IMR-90 (cell line): ENCODE data around the gene JPH3. TPM values are rescaled to one million over a fixed set of nuclear protein-coding genes. Genes with fewer than 3 reads are reported as not detected.

ENCODE experiments used
- ATAC-seq: fragments of 200-7000 bp; cut with Tn5 transposase; 2 replicates; pipeline ENCODE4 v1.9.1; 2020; ENCODE audit warnings: low read depth, mild to moderate bottlenecking, moderate library complexity
- BruUV-seq: library from RNA; stranded (reverse); fragments of 400-500 nt; replicated peaks from 2 replicates; lab custom pipeline; 2021; lab: Mats Ljungman, UMichigan
- CTCF ChIA-PET: fragments of 300-600 bp; formaldehyde crosslinking; extraction: SDS; loops from one replicate; lab custom pipeline; 2021; ENCODE audit warnings: antibody characterized with exemption; lab: Yijun Ruan, JAX
- POLR2A ChIA-PET: fragments of 300-600 bp; sonication (Branson Sonifier 250); formaldehyde crosslinking; loops from one replicate; lab custom pipeline; 2022; ENCODE audit warnings: antibody characterized with exemption; ENCODE audit not compliant: unreplicated experiment; lab: Charles Lee
- DNase-seq: peaks from one replicate; pipeline ENCODE4 v3.0.0; 2013
- H2AFZ ChIP-seq: replicated peaks from 2 replicates; pipeline ENCODE3; 2013; ENCODE audit warnings: low read length, mild to moderate bottlenecking; ENCODE audit not compliant: poor library complexity
- H2AK5ac ChIP-seq: 2 replicates; pipeline ENCODE4 v1.6.1; 2013; ENCODE audit warnings: low read depth, low read length, inconsistent platforms
- H2AK9ac ChIP-seq: replicated peaks from 2 replicates; pipeline ENCODE3; 2013; ENCODE audit warnings: mild to moderate bottlenecking, low read depth, low read length, moderate library complexity; ENCODE audit not compliant: poor library complexity
- H2BK120ac ChIP-seq: 2 replicates; pipeline ENCODE4 v1.6.1; 2013; ENCODE audit warnings: low read depth, low read length, inconsistent platforms
- H2BK15ac ChIP-seq: 3 replicates; pipeline ENCODE4 v1.6.1; 2013; ENCODE audit warnings: low read depth, low read length, inconsistent platforms
- H2BK20ac ChIP-seq: 2 replicates; pipeline ENCODE4 v1.6.1; 2013; ENCODE audit warnings: low read depth, mild to moderate bottlenecking, inconsistent platforms, low read length, moderate library complexity
- H2BK5ac ChIP-seq: 2 replicates; pipeline ENCODE4 v1.6.1; 2013; ENCODE audit warnings: mild to moderate bottlenecking, low read depth, low read length, inconsistent platforms; ENCODE audit not compliant: poor library complexity, severe bottlenecking
- H3K14ac ChIP-seq: replicated peaks from 2 replicates; pipeline ENCODE4 v1.6.1; 2013; ENCODE audit warnings: low read depth, low read length, inconsistent platforms
- H3K18ac ChIP-seq: 2 replicates; pipeline ENCODE4 v1.6.1; 2013; ENCODE audit warnings: low read depth, low read length, control low read depth
- H3K23ac ChIP-seq: 2 replicates; pipeline ENCODE4 v1.6.1; 2013; ENCODE audit warnings: low read depth, low read length, inconsistent platforms
- H3K27ac ChIP-seq: 2 replicates; pipeline ENCODE4 v1.5.1; 2013; ENCODE audit warnings: mild to moderate bottlenecking, control low read depth, low read length; ENCODE audit not compliant: insufficient read depth
- H3K27me3 ChIP-seq: 2 replicates; pipeline ENCODE4 v1.6.1; 2013; ENCODE audit warnings: low read length; ENCODE audit not compliant: control insufficient read depth, insufficient read depth
- H3K36me3 ChIP-seq: 2 replicates; pipeline ENCODE4 v1.6.1; 2013; ENCODE audit warnings: low read length, mixed read lengths; ENCODE audit not compliant: control insufficient read depth, insufficient read depth
- H3K4ac ChIP-seq: 2 replicates; pipeline ENCODE4 v1.6.1; 2013; ENCODE audit warnings: low read depth, low read length, inconsistent platforms
- H3K4me1 ChIP-seq: 2 replicates; pipeline ENCODE4 v1.6.1; 2013; ENCODE audit warnings: low read length, mixed read lengths; ENCODE audit not compliant: control insufficient read depth, insufficient read depth
- H3K4me2 ChIP-seq: 2 replicates; pipeline ENCODE4 v1.6.1; 2013; ENCODE audit warnings: low read depth, mild to moderate bottlenecking, control low read depth, low read length, moderate library complexity
- H3K4me3 ChIP-seq: 2 replicates; pipeline ENCODE4 v1.5.1; 2013; ENCODE audit warnings: low read depth, mild to moderate bottlenecking, control low read depth, low read length, moderate library complexity; ENCODE audit not compliant: insufficient read depth
- H3K56ac ChIP-seq: 2 replicates; pipeline ENCODE4 v1.6.1; 2013; ENCODE audit warnings: low read length, inconsistent platforms; ENCODE audit not compliant: insufficient read depth; ENCODE audit errors: extremely low read depth
- H3K79me1 ChIP-seq, 2 experiments: 2 replicates each; pipeline ENCODE4 v1.6.1; 2013; ENCODE audit warnings: low read length in 2 of 2, inconsistent platforms in 1 of 2, low read depth in 1 of 2
- H3K9ac ChIP-seq: 2 replicates; pipeline ENCODE4 v1.6.1; 2013; ENCODE audit warnings: low read depth, low read length, control low read depth
- H3K9me1 ChIP-seq: 2 replicates; pipeline ENCODE4 v1.6.1; 2013; ENCODE audit warnings: low read length, inconsistent platforms; ENCODE audit not compliant: insufficient read depth
- H3K9me3 ChIP-seq: 2 replicates; pipeline ENCODE4 v1.6.1; 2013; ENCODE audit warnings: low read length; ENCODE audit not compliant: control insufficient read depth, insufficient read depth
- H4K20me1 ChIP-seq: 2 replicates; pipeline ENCODE4 v1.6.1; 2013; ENCODE audit warnings: low read length, inconsistent platforms; ENCODE audit not compliant: insufficient read depth
- H4K5ac ChIP-seq: 2 replicates; pipeline ENCODE4 v1.6.1; 2013; ENCODE audit warnings: mild to moderate bottlenecking, low read depth, low read length, control low read depth
- H4K8ac ChIP-seq, 2 experiments: 2 replicates each; pipeline ENCODE4 v1.6.1; 2013; ENCODE audit warnings: low read depth in 2 of 2, low read length in 2 of 2, control low read depth in 1 of 2, inconsistent platforms in 1 of 2
- H4K91ac ChIP-seq: 2 replicates; pipeline ENCODE4 v1.6.1; 2013; ENCODE audit warnings: low read depth, low read length, inconsistent platforms; ENCODE audit not compliant: insufficient read depth
- BHLHE40 ChIP-seq: fragments of 150-350 bp; IDR thresholded peaks from 2 replicates; pipeline ENCODE4 v1.6.1; 2016; ENCODE audit warnings: mild to moderate bottlenecking, low read depth, low read length
- CEBPB ChIP-seq: IDR thresholded peaks from 2 replicates; pipeline ENCODE4 v1.6.1; 2012; ENCODE audit warnings: low read depth, low read length, improper control_type of control experiment
- CHD1 ChIP-seq: IDR thresholded peaks from 2 replicates; pipeline ENCODE4 v1.6.1; 2012; ENCODE audit warnings: low read depth, low read length, improper control_type of control experiment
- CTCF ChIP-seq: conservative IDR thresholded peaks from 2 replicates; pipeline ENCODE4 v1.5.1; 2012; ENCODE audit warnings: mild to moderate bottlenecking, low read depth, low read length, improper control_type of control experiment
- ELK1 ChIP-seq: fragments of 150-350 bp; IDR thresholded peaks from 2 replicates; pipeline ENCODE4 v1.6.1; 2016; ENCODE audit warnings: low read depth, mild to moderate bottlenecking, low read length, moderate library complexity, borderline replicate concordance
- FOS ChIP-seq: fragments of 150-350 bp; IDR thresholded peaks from 2 replicates; pipeline ENCODE4 v1.6.1; 2016; ENCODE audit warnings: low read depth, low read length
- MAFK ChIP-seq: IDR thresholded peaks from 2 replicates; pipeline ENCODE4 v1.6.1; 2012; ENCODE audit warnings: low read depth, low read length, improper control_type of control experiment
- MXI1 ChIP-seq: IDR thresholded peaks from 2 replicates; pipeline ENCODE4 v1.6.1; 2012; ENCODE audit warnings: low read depth, mild to moderate bottlenecking, low read length, moderate library complexity, borderline replicate concordance
- POLR2A ChIP-seq: IDR thresholded peaks from 2 replicates; pipeline ENCODE4 v1.6.1; 2012; ENCODE audit warnings: mild to moderate bottlenecking, low read depth, low read length
- RAD21 ChIP-seq: IDR thresholded peaks from 2 replicates; pipeline ENCODE4 v1.6.1; 2012; ENCODE audit warnings: low read length, improper control_type of control experiment
- RCOR1 ChIP-seq: IDR thresholded peaks from 2 replicates; pipeline ENCODE4 v1.6.1; 2012; ENCODE audit warnings: mild to moderate bottlenecking, low read length, improper control_type of control experiment; ENCODE audit not compliant: insufficient replicate concordance
- RFX5 ChIP-seq: IDR thresholded peaks from 2 replicates; pipeline ENCODE4 v1.8.0; 2012; ENCODE audit warnings: low read depth, mild to moderate bottlenecking, low read length, moderate library complexity
- USF2 ChIP-seq: fragments of 150-350 bp; IDR thresholded peaks from 2 replicates; pipeline ENCODE4 v1.6.1; 2017; ENCODE audit warnings: mild to moderate bottlenecking, antibody characterized with exemption, low read length, low read depth
- WGBS, 2 experiments: methylation state at CpG; one replicate each; pipeline versions ENCODE4 v1.1.5 to v1.1.7; 2013; ENCODE audit warnings: missing lambda C conversion rate in 2 of 2; ENCODE audit not compliant: insufficient read length in 1 of 2; ENCODE audit errors: extremely low coverage in 2 of 2; 5-methylcytosine and 5-hydroxymethylcytosine counted together
- dilution Hi-C: fragments of 300-500 bp; cut with HindIII; formaldehyde crosslinking; loops from one replicate; pipeline ENCODE4 v1.14.3; 2018; ENCODE audit warnings: low sequenced_read_pairs; ENCODE audit not compliant: unreplicated experiment
- in situ Hi-C: fragments of 300-500 bp; cut with MboI; formaldehyde crosslinking; loops from 3 replicates; pipeline ENCODE4 v1.14.3; 2019; ENCODE audit warnings: low sequenced_read_pairs, inconsistent platforms, mixed read lengths
- intact Hi-C: fragments of 100-400 bp; cut with micrococcal nuclease; formaldehyde crosslinking; loops from 2 replicates; pipeline ENCODE4 v1.10.0; 2022
- polyA plus RNA-seq, 3 experiments: library from polyadenylated mRNA; depleted of rRNA; stranded (reverse); fragments of >200 nt; gene quantifications; 2 replicates each; pipeline ENCODE4 v1.2.3, GENCODE V29; 2012; ENCODE audit warnings: low replicate concordance in 1 of 3
- total RNA-seq: library from RNA; depleted of rRNA; stranded (reverse); fragments of >200 nt; gene quantifications from 2 replicates; pipeline ENCODE4 v1.2.3, GENCODE V29; 2012

The JPH3 gene
- total and polyA plus RNA-seq, 2 of the 4 experiments (the other 2 are of a cell fraction): 0.03 TPM; not detected in 1

- in situ Hi-C loops: no loop called here
- ChIA-PET CTCF (no interaction called here), POLR2A (no interaction called here)
- no peak overlapping the region for H2AK9ac ChIP-seq
- no peaks in the 10 kb centered on the region for H3K27me3 ChIP-seq
- H3K36me3 ChIP-seq: peaks cover 23% of the 10 kb centered on the region
- no peak overlapping the region for H2BK5ac ChIP-seq
- H3K9me1 ChIP-seq: peaks cover 6% of the 10 kb centered on the region; the same call in 1 of the 2 replicates
- H4K5ac ChIP-seq: no peak overlapping the region
- no peak overlapping the region for H2AK5ac ChIP-seq
- ATAC-seq (no peak), DNase-seq (no peak)
- no peak overlapping the region for H2AFZ ChIP-seq
- no peak overlapping the region for H2BK20ac ChIP-seq
- H4K20me1 ChIP-seq: peaks cover 4% of the 10 kb centered on the region; the same call in 1 of the 2 replicates
- H3K56ac ChIP-seq: no peak overlapping the region
- no peak overlapping the region for H3K4me3 ChIP-seq
- no peak overlapping the region for H2BK15ac ChIP-seq
- H4K91ac ChIP-seq: no peak overlapping the region
- no peak overlapping the region for H3K23ac ChIP-seq
- H3K79me1 ChIP-seq: peaks cover 7 to 41% of the 10 kb centered on the region in 2 experiments; a peak in 3 of 4 replicates
- H3K4me1 ChIP-seq: no peaks in the 10 kb centered on the region
- H3K4me2 ChIP-seq: no peak overlapping the region
- no peak overlapping the region for H4K8ac ChIP-seq
- no peak overlapping the region for H3K27ac ChIP-seq
- H2BK120ac ChIP-seq: no peak overlapping the region
- BruUV-seq: no TSS peak
- H3K18ac ChIP-seq: no peak overlapping the region
- H3K4ac ChIP-seq: no peak overlapping the region
- no peak overlapping the region for H3K14ac ChIP-seq
- TF ChIP-seq BHLHE40 (no peak), ELK1 (no peak), MAFK (no peak), MXI1 (no peak), CTCF (no peak), USF2 (no peak), CHD1 (no peak), RFX5 (no peak), FOS (no peak), RCOR1 (no peak), POLR2A (no peak), CEBPB (no peak), RAD21 (no peak)
- no peak overlapping the region for H3K9ac ChIP-seq
- dilution Hi-C loops: no loop called here
- intact Hi-C loops: no loop called here
- no peaks in the 10 kb centered on the region for H3K9me3 ChIP-seq
- WGBS, 2 experiments: 100% methylated on average over 4 of the region's 16 CpGs; no CpG with 5 or more reads in 1 of the 2 experiments
These were observed 139.6 kb downstream of the JPH3 start for GRCh38 chr16:87741700-87742415.
